ENCODE data around the gene PLEKHM3.

Gene PLEKHM3

GRCh38 chr2:208040199-208041171 lies 15.2 kb upstream of the PLEKHM3 start:
- Histone ChIP-seq H3K36me3 (no peaks in the 10 kb centered on the region), H3K9me3 (ENCODE audit: severe bottlenecking) (no peaks in the 10 kb centered on the region), H3K27ac (no peak overlapping the region), H3K27me3 (ENCODE audit: insufficient read depth, low read depth, severe bottlenecking) (no peaks in the 10 kb centered on the region), H3K4me3 (ENCODE audit: low read depth, low read length) (no peak overlapping the region)
- peak; percentile 58 for DNase-seq
- peak; percentile 64 for TF ChIP-seq CTCF (IDR thresholded peaks at IDR 0.05; ENCODE audit: low read depth, low read length)

- no peak for TF ChIP-seq CTCF (IDR thresholded peaks at IDR 0.05; ENCODE audit: low read depth, low read length)
- Histone ChIP-seq H3K9me3 (ENCODE audit: severe bottlenecking) (no peaks in the 10 kb centered on the region), H3K36me3 (no peaks in the 10 kb centered on the region), H3K27me3 (ENCODE audit: insufficient read depth, low read depth, severe bottlenecking) (no peaks in the 10 kb centered on the region), H3K4me3 (ENCODE audit: low read depth, low read length) (no peak overlapping the region), H3K27ac (no peak overlapping the region)
- no peak for DNase-seq
These were observed 14.2 kb upstream of the PLEKHM3 start for GRCh38 chr2:208039376-208040110.

- no peak for DNase-seq
- H3K4me3 ChIP-seq (ENCODE audit: low read depth, low read length) = no peak overlapping the region
- no peaks in the 10 kb centered on the region for H3K36me3 ChIP-seq
- H3K27ac ChIP-seq = no peak overlapping the region
- H3K9me3 ChIP-seq (ENCODE audit: severe bottlenecking) = no peaks in the 10 kb centered on the region
- no peaks in the 10 kb centered on the region for H3K27me3 ChIP-seq (ENCODE audit: insufficient read depth, low read depth, severe bottlenecking)
- TF ChIP-seq CTCF (IDR thresholded peaks at IDR 0.05; ENCODE audit: low read depth, low read length) = no peak
These were observed 12.5 kb upstream of the PLEKHM3 start for GRCh38 chr2:208037564-208038487.

- Histone ChIP-seq H3K36me3 (no peaks in the 10 kb centered on the region), H3K9me3 (ENCODE audit: severe bottlenecking) (no peaks in the 10 kb centered on the region), H3K4me3 (ENCODE audit: low read depth, low read length) (no peak overlapping the region), H3K27ac (no peak overlapping the region), H3K27me3 (ENCODE audit: insufficient read depth, low read depth, severe bottlenecking) (no peaks in the 10 kb centered on the region)
- DNase-seq = no peak
- no peak for TF ChIP-seq CTCF (IDR thresholded peaks at IDR 0.05; ENCODE audit: low read depth, low read length)
These were observed 11.0 kb upstream of the PLEKHM3 start for GRCh38 chr2:208036357-208036756.

GRCh38 chr2:208034503-208035140 lies 9.3 kb upstream of the PLEKHM3 start:
- Histone ChIP-seq H3K4me3 (ENCODE audit: low read depth, low read length) (no peak overlapping the region), H3K27ac (no peak overlapping the region), H3K27me3 (ENCODE audit: insufficient read depth, low read depth, severe bottlenecking) (no peaks in the 10 kb centered on the region), H3K36me3 (no peaks in the 10 kb centered on the region), H3K9me3 (ENCODE audit: severe bottlenecking) (no peaks in the 10 kb centered on the region)
- no peak for DNase-seq
- TF ChIP-seq CTCF (IDR thresholded peaks at IDR 0.05; ENCODE audit: low read depth, low read length) = no peak
